GM19351 (cell line): ENCODE results near the gene SCARF2.
"Not testable (repeated sequence)": the region's sequence is repeated elsewhere in the genome, so short reads cannot be mapped to it uniquely, and the experiment has no call there.

Source experiments
- ATAC-seq: cut with Tn5 transposase; IDR thresholded peaks from one replicate; pipeline ENCODE4 v1.9.1; 2021; ENCODE audit warnings: mild to moderate bottlenecking, moderate library complexity; ENCODE audit not compliant: unreplicated experiment

The SCARF2 gene

GRCh38 chr22:20463324-20464095, 25.9 kb upstream of the SCARF2 start:
- no peak for ATAC-seq

DNA sequence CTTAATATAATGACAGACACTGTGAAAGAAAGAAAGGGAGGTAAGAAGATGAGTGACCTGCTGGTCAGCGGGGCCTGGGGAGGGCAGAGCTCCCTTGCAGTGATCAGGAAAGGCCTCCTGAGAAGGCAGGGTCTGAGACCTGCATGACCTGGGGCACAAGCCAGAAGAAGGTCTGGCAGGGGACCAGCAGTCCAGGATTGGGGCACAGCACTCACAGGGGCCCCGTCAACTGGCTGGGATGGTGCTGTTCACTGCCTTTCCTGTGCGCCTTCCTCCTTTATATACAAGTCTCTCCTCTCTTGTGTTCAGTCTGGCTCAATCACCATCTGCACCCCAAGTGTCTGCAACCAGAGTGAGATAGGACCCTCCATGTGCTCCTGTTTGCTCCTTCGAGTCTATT, 22.2 kb upstream of the SCARF2 start:
- ATAC-seq: no peak

- no peak for ATAC-seq
These were observed 21.5 kb upstream of the SCARF2 start for GRCh38 chr22:20459152-20459542.

DNA sequence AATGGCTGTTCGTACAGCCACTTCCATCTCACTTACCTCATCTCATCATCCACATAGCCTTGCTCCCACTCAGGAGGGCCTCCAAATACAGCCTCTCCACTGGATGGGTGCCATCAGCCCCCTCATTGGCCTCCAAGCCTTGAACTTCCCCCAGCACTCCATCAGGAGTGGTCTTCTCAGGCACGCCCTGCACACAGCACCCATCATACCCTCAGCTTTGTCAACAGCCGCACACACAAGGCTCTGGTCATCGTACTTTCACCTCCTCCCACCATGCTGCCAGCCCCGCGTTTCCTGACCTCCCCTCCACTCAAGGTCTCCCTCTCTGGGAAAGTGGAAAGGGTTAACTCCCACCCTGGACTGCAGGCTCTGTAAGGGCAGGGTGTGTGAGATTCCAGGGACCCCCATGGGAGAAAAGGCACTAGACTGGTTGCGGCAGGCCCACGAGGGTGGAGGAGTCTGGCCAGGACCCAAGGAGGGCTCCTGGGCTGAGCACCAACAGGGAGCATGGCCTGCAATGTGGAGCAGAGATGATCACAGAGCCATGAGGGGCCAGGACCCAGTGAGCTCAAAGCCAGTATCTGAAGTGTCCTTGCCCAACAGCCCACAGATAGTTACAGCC, 21.0 kb upstream of the SCARF2 start:
- no peak for ATAC-seq

GRCh38 chr22:20457506-20458240, 20.0 kb upstream of the SCARF2 start:
- ATAC-seq: no peak

DNA sequence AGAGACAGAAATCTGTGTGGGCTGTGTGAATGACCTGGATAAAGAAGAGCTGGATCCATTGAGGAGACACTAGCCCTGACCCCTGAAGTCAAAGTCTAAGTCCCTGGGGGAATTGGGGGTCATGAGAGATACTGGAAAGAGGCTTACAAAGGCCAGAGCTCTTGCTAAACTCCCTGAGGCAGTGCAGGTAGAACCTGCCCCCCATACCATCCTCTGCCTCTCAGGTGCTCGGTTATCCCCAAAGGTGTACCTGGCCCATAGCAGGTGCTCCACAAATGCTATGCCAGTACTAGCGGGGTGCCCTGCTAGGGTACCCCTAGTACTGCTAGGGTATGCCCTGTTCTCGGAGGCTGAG, 19.1 kb upstream of the SCARF2 start:
- ATAC-seq: no peak

DNA sequence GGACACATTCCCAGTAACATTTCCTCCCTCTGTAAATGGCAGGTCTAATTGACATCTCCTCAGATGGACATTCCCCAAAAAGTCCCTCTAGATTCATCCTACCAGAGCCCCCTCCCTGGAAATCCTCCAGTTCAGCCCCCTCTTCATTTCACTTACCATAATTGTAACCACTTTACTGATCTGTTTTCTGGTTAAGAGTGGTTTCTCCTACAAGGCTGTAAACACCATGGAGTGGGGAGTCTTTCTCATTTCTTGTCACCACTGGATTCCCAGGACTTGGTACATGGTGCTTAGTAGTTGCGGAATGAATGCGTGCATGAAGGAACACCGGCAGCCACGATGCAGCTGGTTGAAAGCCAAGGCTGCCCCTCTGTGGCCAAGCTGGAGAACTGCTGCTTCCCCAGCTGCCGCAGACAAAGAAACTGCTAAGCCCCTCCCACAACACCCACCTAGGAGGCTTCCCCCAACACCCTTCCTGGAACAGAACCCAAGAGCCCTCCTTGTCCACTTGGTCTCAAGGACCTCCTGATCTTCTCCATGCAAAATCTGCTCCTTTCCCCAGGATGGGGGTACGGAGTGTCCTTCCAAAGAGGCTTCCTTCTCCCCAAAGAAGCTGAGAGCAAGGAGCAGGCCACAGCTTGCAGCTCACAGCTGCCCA, 18.6 kb upstream of the SCARF2 start:
- ATAC-seq: peak; percentile 55

- ATAC-seq: no peak
These were observed 18.1 kb upstream of the SCARF2 start for GRCh38 chr22:20455709-20456063.

- ATAC-seq: no peak
These were observed 15.6 kb upstream of the SCARF2 start for GRCh38 chr22:20453222-20453621.

- ATAC-seq: no peak
These were observed 14.3 kb upstream of the SCARF2 start for GRCh38 chr22:20451920-20452319.

DNA sequence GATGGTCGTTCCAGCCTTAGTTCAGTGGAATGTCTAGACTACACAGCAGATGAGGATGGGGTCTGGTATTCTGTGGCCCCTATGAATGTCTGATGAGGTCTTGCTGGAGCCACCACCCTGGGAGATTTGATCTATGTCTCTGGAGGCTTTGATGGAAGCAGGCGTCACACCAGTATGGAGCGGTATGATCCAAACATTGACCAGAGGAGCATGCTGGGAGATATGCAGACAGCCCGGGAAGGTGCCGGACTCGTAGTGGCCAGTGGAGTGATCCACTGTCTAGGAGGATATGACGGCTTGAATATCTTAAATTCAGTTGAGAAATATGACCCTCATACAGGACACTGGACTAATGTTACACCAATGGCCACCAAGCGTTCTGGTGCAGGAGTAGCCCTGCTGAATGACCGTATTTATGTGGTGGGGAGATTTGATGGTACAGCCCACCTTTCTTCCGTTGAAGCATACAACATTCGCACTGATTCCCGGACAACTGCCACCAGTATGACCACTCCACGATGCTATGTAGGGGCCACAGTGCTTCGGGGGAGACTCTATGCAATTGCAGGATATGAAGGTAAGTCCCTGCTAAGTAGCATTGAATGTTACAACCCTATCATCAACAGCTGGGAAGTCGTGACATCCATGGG, 13.6 kb upstream of the SCARF2 start:
- not testable (repeated sequence) for ATAC-seq

- ATAC-seq: no peak
These were observed 12.9 kb upstream of the SCARF2 start for GRCh38 chr22:20450551-20450906.

- no peak for ATAC-seq
These were observed 12.4 kb upstream of the SCARF2 start for GRCh38 chr22:20449819-20450550.

- ATAC-seq: no peak
These were observed 11.0 kb upstream of the SCARF2 start for GRCh38 chr22:20448630-20449029.

DNA sequence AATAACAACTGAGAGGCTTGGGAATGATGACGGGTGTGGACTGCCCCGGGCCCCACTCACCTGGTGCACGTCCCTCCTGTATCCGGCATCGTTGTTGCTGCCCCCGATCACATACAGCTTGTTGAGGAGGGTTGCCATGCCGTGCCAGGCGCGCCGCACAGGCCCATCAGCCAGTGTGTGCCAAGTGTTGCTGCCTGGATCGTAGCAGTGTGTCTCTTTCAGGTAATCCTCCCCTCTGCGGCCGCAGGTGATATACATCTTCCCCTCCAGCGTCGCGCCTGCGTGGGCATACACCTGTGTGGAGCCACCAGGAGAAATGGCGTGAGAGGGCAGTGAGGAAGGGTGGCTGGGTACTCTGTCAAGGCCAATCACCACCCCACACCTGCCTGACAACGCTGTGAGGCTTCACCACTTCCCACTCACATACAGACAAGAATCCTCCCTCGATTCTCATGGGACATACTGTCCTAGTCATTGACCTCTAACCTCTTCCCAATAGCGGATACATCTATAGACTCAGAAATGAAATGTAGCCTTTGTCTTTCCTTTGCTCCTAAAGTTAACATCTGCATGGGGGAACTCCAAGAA, 8.9 kb upstream of the SCARF2 start:
- ATAC-seq: no peak

DNA sequence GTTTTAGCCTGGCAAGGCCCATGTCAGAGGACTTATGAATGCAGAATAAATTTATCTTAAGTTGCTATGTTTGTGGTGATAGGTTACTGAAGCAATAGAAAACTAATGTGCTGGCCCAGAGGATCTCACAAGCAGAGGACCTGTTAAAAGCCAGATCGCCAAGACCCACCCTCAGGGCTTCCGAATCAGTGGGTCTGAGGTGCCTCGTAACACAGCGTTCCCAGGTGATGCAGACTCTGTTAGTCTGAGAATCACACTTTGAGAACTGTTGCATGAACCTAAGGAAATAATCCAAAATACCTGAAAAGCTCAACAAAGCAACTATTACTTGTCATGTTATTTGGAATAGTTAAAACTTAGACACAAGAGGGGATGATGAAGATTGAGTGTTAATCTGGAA, 6.7 kb upstream of the SCARF2 start:
- ATAC-seq: no peak

DNA sequence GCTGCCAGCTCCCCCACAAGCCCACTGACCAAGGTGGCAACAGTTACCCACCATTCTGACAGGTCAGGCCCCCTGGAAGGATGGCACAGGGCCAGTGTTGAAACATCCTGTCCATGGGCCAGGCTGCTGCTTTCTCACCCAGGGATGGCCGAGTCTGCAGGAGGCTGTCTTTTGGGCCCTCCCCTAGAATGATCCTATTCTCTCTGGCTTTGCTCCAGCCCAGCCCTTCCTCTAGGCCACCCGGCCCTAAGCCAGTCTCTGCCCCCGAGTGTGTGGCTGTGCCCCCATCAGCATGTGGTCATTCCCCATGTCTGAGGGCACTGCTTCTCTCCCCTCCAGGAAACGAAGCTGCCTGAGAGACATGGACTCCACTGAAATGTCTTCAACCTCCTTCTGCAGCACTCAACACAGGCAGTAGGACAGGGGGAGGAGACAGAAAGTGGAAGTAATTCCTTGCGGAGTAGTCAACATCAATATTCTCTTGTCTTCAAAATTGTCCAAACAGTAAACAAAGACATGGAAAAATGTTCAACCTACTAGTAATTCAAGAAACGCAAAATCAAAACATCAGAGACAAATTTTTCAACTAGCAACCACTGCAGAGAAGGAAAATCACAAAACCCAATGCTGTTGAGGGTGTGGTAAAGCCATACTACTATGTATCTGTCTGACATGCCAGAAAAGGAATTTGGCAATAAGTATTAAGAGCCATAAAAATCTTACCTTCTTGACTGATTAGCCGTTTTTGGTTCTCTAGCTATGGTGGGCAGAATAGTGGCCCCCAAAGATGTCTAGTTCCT, 5.1 kb upstream of the SCARF2 start:
- no peak for ATAC-seq

DNA sequence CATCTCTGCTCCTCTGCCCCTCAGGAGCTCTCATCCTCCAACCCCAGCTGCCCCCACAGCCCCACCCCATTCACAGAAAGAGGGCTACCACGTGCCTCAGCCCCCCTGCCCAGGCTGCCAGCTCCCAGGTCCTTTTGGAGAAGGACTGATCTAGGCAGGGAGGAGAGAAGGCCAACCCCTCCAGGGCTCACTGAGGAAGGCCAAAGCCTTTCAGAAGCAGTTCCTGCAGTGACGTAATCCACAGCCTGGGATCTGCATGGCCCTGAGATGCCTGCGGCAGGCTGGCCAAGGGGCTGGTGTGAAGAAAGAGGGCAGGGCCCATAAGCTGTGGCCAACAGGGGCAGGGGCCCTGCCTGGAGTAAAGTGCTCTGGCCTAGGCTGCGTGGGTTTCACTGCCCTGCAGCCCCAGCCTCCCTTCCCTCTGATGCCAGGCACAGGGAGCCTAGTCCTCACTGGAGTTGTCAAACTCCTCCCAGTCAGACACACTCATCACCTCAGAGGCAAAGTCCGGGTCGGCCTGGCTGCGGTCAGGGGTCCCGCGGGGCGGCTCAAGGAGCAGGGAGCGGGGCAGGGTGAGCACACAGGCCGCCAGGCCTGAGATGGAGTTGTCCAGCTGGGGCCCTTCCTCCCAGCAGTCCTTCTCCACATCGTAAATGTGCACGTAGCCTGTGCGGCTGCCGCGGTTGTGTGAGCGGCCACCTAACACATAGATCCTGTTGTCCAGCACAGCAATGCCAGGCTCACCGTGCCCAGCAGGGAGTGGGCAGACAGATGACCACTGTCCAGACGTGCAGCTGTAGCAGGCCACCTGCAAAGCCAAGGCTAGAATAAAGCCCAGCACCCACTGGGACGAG, 4.2 kb upstream of the SCARF2 start:
- ATAC-seq: no peak
